Measurements from ENCODE around the gene DNASE1L3. TPM values are rescaled to one million over a fixed set of nuclear protein-coding genes. Genes with fewer than 3 reads are reported as not detected.

Gene DNASE1L3
- total and polyA plus RNA-seq, 7 experiments from 2014 or later: 0.66 to 2.6 TPM; not detected in 5

- ATAC-seq (no peak), DNase-seq (no peak)
- Mint-ChIP-seq H3K4me3 (no peak overlapping the region), H3K27me3 (no peaks in the 10 kb centered on the region), H3K4me1 (peaks cover 0 to 4% (median 0%) of the 10 kb centered on the region in 7 donors), H3K9me3 (peaks cover 0 to 3% (median 0%) of the 10 kb centered on the region in 11 donors), H3K36me3 (peaks cover 2 to 46% (median 17%) of the 10 kb centered on the region in 5 donors), H3K27ac (peak overlapping the region in 1 of 9 donors; percentile 32)
- Histone ChIP-seq H3K27me3 (ENCODE audit: control insufficient read depth in 2 of 2, insufficient read depth in 2 of 2, low read length in 2 of 2) (no peaks in the 10 kb centered on the region), H3K4me3 (ENCODE audit: low read length) (no peak overlapping the region), H3K36me3 (ENCODE audit: control insufficient read depth in 2 of 3, insufficient read depth in 3 of 3, low read length in 3 of 3) (peaks cover 0 to 56% (median 0%) of the 10 kb centered on the region in 3 experiments), H3K27ac (ENCODE audit: low read depth, low read length) (no peak overlapping the region), H3K4me1 (ENCODE audit: control insufficient read depth in 2 of 2, insufficient read depth in 2 of 2, low read length in 2 of 2) (no peaks in the 10 kb centered on the region), H3K9me3 (ENCODE audit: control insufficient read depth in 2 of 3, low read length in 3 of 3) (no peaks in the 10 kb centered on the region)
- CTCF ChIA-PET: interaction anchor here (0.7 to 1.0 kb wide), 2 partner anchors 12 to 125 kb away, joined by 3 read pairs; no protein-coding TSS in a partner anchor
- intact Hi-C loops (cut with micrococcal nuclease): no loop called here
- POLR2A ChIA-PET: no interaction called here
Observed at GRCh38 chr3:58168498-58168897, 42.3 kb downstream of the DNASE1L3 start.

GRCh38 chr3:58167431-58168351, 43.1 kb downstream of the DNASE1L3 start:
- ChIA-PET CTCF (interaction anchor here (0.6 to 2.5 kb wide), 10 partner anchors 9 to 160 kb away, joined by 3 to 17 read pairs (median 3); partner anchors contain the start of gene FLNB), POLR2A (interaction anchor here (0.7 kb wide), 1 partner anchor 159 kb away, joined by 3 read pairs; the partner anchor contains the start of gene FLNB)
- Mint-ChIP-seq H3K27me3 (no peaks in the 10 kb centered on the region), H3K36me3 (peaks cover 2 to 53% (median 22%) of the 10 kb centered on the region in 5 donors), H3K4me3 (no peak overlapping the region), H3K4me1 (no peaks in the 10 kb centered on the region), H3K9me3 (peaks cover 0 to 3% (median 0%) of the 10 kb centered on the region in 11 donors), H3K27ac (peak overlapping the region in 2 of 9 donors; percentile 19 to 33)
- intact Hi-C loops (cut with micrococcal nuclease): no loop called here
- ATAC-seq: peak; percentile 92
- Histone ChIP-seq H3K4me1 (ENCODE audit: control insufficient read depth in 2 of 2, insufficient read depth in 2 of 2, low read length in 2 of 2) (no peaks in the 10 kb centered on the region), H3K9me3 (ENCODE audit: control insufficient read depth in 2 of 3, low read length in 3 of 3) (no peaks in the 10 kb centered on the region), H3K36me3 (ENCODE audit: control insufficient read depth in 2 of 3, insufficient read depth in 3 of 3, low read length in 3 of 3) (peaks cover 0 to 64% (median 0%) of the 10 kb centered on the region in 3 experiments), H3K27me3 (ENCODE audit: control insufficient read depth in 2 of 2, insufficient read depth in 2 of 2, low read length in 2 of 2) (no peaks in the 10 kb centered on the region), H3K4me3 (ENCODE audit: low read length) (no peak overlapping the region), H3K27ac (ENCODE audit: low read depth, low read length) (no peak overlapping the region)
- peak; percentile 16 to 66 (median 42) for DNase-seq

- no peak overlapping the region for H3K4me3 ChIP-seq (ENCODE audit: low read length)
- DNase-seq (no peak), ATAC-seq (no peak)
- no peaks in the 10 kb centered on the region for H3K27me3 ChIP-seq (ENCODE audit: control insufficient read depth in 2 of 2, insufficient read depth in 2 of 2, low read length in 2 of 2)
- ChIA-PET POLR2A (no interaction called here), CTCF (interaction anchor here (2.5 kb wide), 1 partner anchor 157 kb away, joined by 17 read pairs; the partner anchor contains the start of gene FLNB)
- H3K27ac ChIP-seq (ENCODE audit: low read depth, low read length): no peak overlapping the region
- Mint-ChIP-seq H3K36me3 (peaks cover 4 to 63% (median 36%) of the 10 kb centered on the region in 5 donors), H3K9me3 (peaks cover 0 to 5% (median 0%) of the 10 kb centered on the region in 11 donors), H3K4me1 (peaks cover 0 to 2% (median 0%) of the 10 kb centered on the region in 7 donors), H3K27ac (peak overlapping the region in 1 of 9 donors; percentile 81), H3K27me3 (no peaks in the 10 kb centered on the region), H3K4me3 (no peak overlapping the region)
- peaks cover 0 to 77% (median 0%) of the 10 kb centered on the region in 3 experiments for H3K36me3 ChIP-seq (ENCODE audit: control insufficient read depth in 2 of 3, insufficient read depth in 3 of 3, low read length in 3 of 3)
- intact Hi-C loops (cut with micrococcal nuclease): no loop called here
- H3K4me1 ChIP-seq (ENCODE audit: control insufficient read depth in 2 of 2, insufficient read depth in 2 of 2, low read length in 2 of 2): no peaks in the 10 kb centered on the region
- no peaks in the 10 kb centered on the region for H3K9me3 ChIP-seq (ENCODE audit: control insufficient read depth in 2 of 3, low read length in 3 of 3)
Observed at GRCh38 chr3:58164906-58165821, 45.6 kb downstream of the DNASE1L3 start.

GRCh38 chr3:58164199-58164879, 46.4 kb downstream of the DNASE1L3 start:
- DNase-seq (no peak), ATAC-seq (no peak)
- peaks cover 0 to 76% (median 0%) of the 10 kb centered on the region in 3 experiments for H3K36me3 ChIP-seq (ENCODE audit: control insufficient read depth in 2 of 3, insufficient read depth in 3 of 3, low read length in 3 of 3)
- no peaks in the 10 kb centered on the region for H3K27me3 ChIP-seq (ENCODE audit: control insufficient read depth in 2 of 2, insufficient read depth in 2 of 2, low read length in 2 of 2)
- no peak overlapping the region for H3K27ac ChIP-seq (ENCODE audit: low read depth, low read length)
- H3K9me3 ChIP-seq (ENCODE audit: control insufficient read depth in 2 of 3, low read length in 3 of 3): no peaks in the 10 kb centered on the region
- Mint-ChIP-seq H3K27me3 (no peaks in the 10 kb centered on the region), H3K4me3 (no peak overlapping the region), H3K27ac (peak overlapping the region in 1 of 9 donors; percentile 48), H3K36me3 (peaks cover 4 to 66% (median 40%) of the 10 kb centered on the region in 5 donors), H3K9me3 (peaks cover 0 to 5% (median 0%) of the 10 kb centered on the region in 11 donors), H3K4me1 (peaks cover 0 to 2% (median 0%) of the 10 kb centered on the region in 7 donors)
- no peak overlapping the region for H3K4me3 ChIP-seq (ENCODE audit: low read length)
- CTCF ChIA-PET: interaction anchor here (0.6 kb wide), 1 partner anchor 18 kb away, joined by 3 read pairs; no protein-coding TSS in a partner anchor
- intact Hi-C loops (cut with micrococcal nuclease): no loop called here
- POLR2A ChIA-PET: no interaction called here
- H3K4me1 ChIP-seq (ENCODE audit: control insufficient read depth in 2 of 2, insufficient read depth in 2 of 2, low read length in 2 of 2): no peaks in the 10 kb centered on the region

- Mint-ChIP-seq H3K9me3 (peaks cover 0 to 3% (median 0%) of the 10 kb centered on the region in 11 donors), H3K4me1 (peaks cover 0 to 2% (median 0%) of the 10 kb centered on the region in 7 donors), H3K27me3 (no peaks in the 10 kb centered on the region), H3K27ac (peak overlapping the region in 2 of 9 donors; percentile 48 to 66), H3K36me3 (peaks cover 4 to 64% (median 38%) of the 10 kb centered on the region in 5 donors), H3K4me3 (no peak overlapping the region)
- DNase-seq: no peak
- Histone ChIP-seq H3K4me1 (ENCODE audit: control insufficient read depth in 2 of 2, insufficient read depth in 2 of 2, low read length in 2 of 2) (no peaks in the 10 kb centered on the region), H3K36me3 (ENCODE audit: control insufficient read depth in 2 of 3, insufficient read depth in 3 of 3, low read length in 3 of 3) (peaks cover 0 to 76% (median 0%) of the 10 kb centered on the region in 3 experiments), H3K4me3 (ENCODE audit: low read length) (no peak overlapping the region), H3K27me3 (ENCODE audit: control insufficient read depth in 2 of 2, insufficient read depth in 2 of 2, low read length in 2 of 2) (no peaks in the 10 kb centered on the region), H3K9me3 (ENCODE audit: control insufficient read depth in 2 of 3, low read length in 3 of 3) (no peaks in the 10 kb centered on the region), H3K27ac (ENCODE audit: low read depth, low read length) (no peak overlapping the region)
- intact Hi-C loops (cut with micrococcal nuclease): no loop called here
- no peak for ATAC-seq
- ChIA-PET POLR2A (no interaction called here), CTCF (no interaction called here)
Observed at GRCh38 chr3:58163234-58163633, 47.5 kb downstream of the DNASE1L3 start.
